Activated naive CD8-positive, alpha-beta T cell treated with anti-CD3 and anti-CD28 coated beads, Interleukin-2, amount 50 U/mL, for 24 hours (primary cell): ENCODE data around the gene POGZ.
A peak's percentile ranks its signal among the peaks of the same experiment; 100 is the strongest.
"Not testable (repeated sequence)": the region's sequence is repeated elsewhere in the genome, so short reads cannot be mapped to it uniquely, and the experiment has no call there.

ENCODE experiments used
- ATAC-seq: fragments of 150-1000 bp; cut with Tn5 transposase; one replicate; pipeline ENCODE4 v1.10.0; 2021
- DNase-seq: peaks from one replicate; pipeline ENCODE4 v3.0.0; 2021
- H3K27ac Mint-ChIP-seq: one replicate; pipeline ENCODE4 v1.8.0; 2021; ENCODE audit warnings: mild to moderate bottlenecking, mixed read lengths
- H3K27me3 Mint-ChIP-seq: one replicate; pipeline ENCODE4 v1.8.0; 2021; ENCODE audit warnings: mixed read lengths
- H3K36me3 Mint-ChIP-seq: one replicate; pipeline ENCODE4 v1.8.0; 2021; ENCODE audit warnings: low read depth, mixed read lengths
- H3K4me1 Mint-ChIP-seq: one replicate; pipeline ENCODE4 v1.8.0; 2021; ENCODE audit warnings: mixed read lengths
- H3K4me3 Mint-ChIP-seq: one replicate; pipeline ENCODE4 v1.8.0; 2021; ENCODE audit warnings: mild to moderate bottlenecking, moderate library complexity, mixed read lengths
- H3K9me3 Mint-ChIP-seq: one replicate; pipeline ENCODE4 v1.8.0; 2021; ENCODE audit warnings: mixed read lengths

The POGZ gene

GRCh38 chr1:151457911-151458801, 1.1 kb downstream of the POGZ start:
- H3K4me3 Mint-ChIP-seq, result peak overlapping the region; percentile 91
- H3K27me3 Mint-ChIP-seq, result peaks cover 14% of the 10 kb centered on the region
- no peaks in the 10 kb centered on the region for H3K9me3 Mint-ChIP-seq
- ATAC-seq, result peak; percentile 66
- peaks cover 5% of the 10 kb centered on the region for H3K36me3 Mint-ChIP-seq
- peaks cover 28% of the 10 kb centered on the region for H3K4me1 Mint-ChIP-seq
- H3K27ac Mint-ChIP-seq, result peak overlapping the region; percentile 94
- DNase-seq, result peak; percentile 59

DNA sequence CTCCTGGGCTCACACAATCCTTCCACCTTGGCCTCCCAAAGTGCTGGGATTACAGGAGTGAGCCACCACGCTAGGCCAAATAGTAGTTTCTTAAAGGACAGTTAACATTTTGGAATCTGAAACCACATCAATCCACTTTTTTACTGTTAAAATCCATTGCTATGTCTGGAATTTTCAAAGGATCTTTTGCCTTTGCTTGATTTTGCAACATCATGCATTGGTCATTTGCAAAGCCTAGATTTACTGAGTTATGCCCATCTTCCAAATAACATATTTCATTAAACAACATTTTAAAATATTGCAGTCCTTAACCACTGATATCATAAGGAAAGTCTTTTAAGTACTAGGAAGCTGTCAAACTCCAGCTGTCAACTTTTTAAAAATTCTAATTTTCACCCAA, 3.3 kb downstream of the POGZ start:
- ATAC-seq (no peak), DNase-seq (no peak)
- H3K4me1 Mint-ChIP-seq, result peaks cover 30% of the 10 kb centered on the region
- no peaks in the 10 kb centered on the region for H3K9me3 Mint-ChIP-seq
- no peak overlapping the region for H3K27ac Mint-ChIP-seq
- peaks cover 1% of the 10 kb centered on the region for H3K27me3 Mint-ChIP-seq
- H3K36me3 Mint-ChIP-seq, result peaks cover 5% of the 10 kb centered on the region
- H3K4me3 Mint-ChIP-seq, result no peak overlapping the region

DNA sequence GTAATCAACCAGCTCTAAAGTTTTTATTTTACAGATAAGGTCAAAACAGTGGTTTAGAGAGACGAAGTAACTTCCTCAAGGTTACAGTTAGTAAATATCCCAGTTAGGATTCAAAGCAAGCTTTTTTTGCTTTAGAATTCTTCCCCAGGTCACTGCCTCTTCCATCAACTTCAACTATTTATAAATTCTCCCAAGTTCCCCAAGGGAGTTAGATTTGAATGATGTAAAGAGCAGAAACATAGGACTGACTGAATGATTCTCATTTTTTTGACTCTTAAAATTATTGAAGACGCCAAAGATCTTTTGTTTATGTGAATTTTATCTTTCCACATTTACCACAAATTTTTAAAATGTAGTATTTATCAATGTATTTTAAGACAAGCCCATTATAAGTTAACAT, 4.1 kb downstream of the POGZ start:
- no peak for DNase-seq

DNA sequence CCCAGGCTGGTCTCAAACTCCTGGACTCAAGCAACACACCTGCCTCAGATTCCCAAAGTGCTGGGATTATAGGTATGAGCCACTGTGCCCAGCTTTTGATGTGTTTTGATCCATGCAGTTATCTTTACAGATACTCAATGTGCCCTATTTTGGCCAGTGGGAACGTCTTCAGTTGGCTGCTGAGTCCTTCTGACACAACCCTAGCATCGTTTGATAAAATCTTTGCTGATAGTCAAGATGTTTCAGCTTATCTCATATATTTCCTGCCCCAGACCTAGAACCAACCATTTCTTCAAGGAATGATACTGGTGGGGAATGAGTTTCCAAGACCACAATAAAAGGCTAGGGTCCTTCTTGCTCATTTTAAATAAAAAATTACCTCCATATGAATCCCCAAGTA, 11.6 kb downstream of the POGZ start:
- Mint-ChIP-seq H3K9me3 (no peaks in the 10 kb centered on the region), H3K27me3 (no peaks in the 10 kb centered on the region), H3K4me1 (peaks cover 41% of the 10 kb centered on the region), H3K27ac (no peak overlapping the region), H3K4me3 (no peak overlapping the region), H3K36me3 (no peaks in the 10 kb centered on the region)
- DNase-seq, result no peak
- no peak for ATAC-seq

More for the DNA sequence above, 4.1 kb downstream of the POGZ start:
- ATAC-seq, result no peak
- H3K36me3 Mint-ChIP-seq, result peaks cover 5% of the 10 kb centered on the region
- H3K27me3 Mint-ChIP-seq, result peaks cover 1% of the 10 kb centered on the region
- H3K4me3 Mint-ChIP-seq, result no peak overlapping the region
- no peak overlapping the region for H3K27ac Mint-ChIP-seq
- H3K9me3 Mint-ChIP-seq, result no peaks in the 10 kb centered on the region
- H3K4me1 Mint-ChIP-seq, result peaks cover 32% of the 10 kb centered on the region

GRCh38 chr1:151444783-151445177, 14.5 kb downstream of the POGZ start:
- Mint-ChIP-seq H3K27ac (peak overlapping the region; percentile 40), H3K9me3 (no peaks in the 10 kb centered on the region), H3K4me3 (no peak overlapping the region), H3K36me3 (peaks cover 14% of the 10 kb centered on the region), H3K4me1 (peaks cover 41% of the 10 kb centered on the region), H3K27me3 (no peaks in the 10 kb centered on the region)
- ATAC-seq (no peak), DNase-seq (no peak)

- Mint-ChIP-seq H3K4me1 (peaks cover 45% of the 10 kb centered on the region), H3K36me3 (peaks cover 14% of the 10 kb centered on the region), H3K27me3 (no peaks in the 10 kb centered on the region), H3K27ac (no peak overlapping the region), H3K4me3 (no peak overlapping the region), H3K9me3 (no peaks in the 10 kb centered on the region)
- peak; percentile 64 for DNase-seq
- peak; percentile 94 for ATAC-seq
Measured at GRCh38 chr1:151443846-151444782, 15.2 kb downstream of the POGZ start.

GRCh38 chr1:151437396-151437795, 21.9 kb downstream of the POGZ start:
- H3K4me3 Mint-ChIP-seq, H3K27me3 Mint-ChIP-seq, ATAC-seq, H3K9me3 Mint-ChIP-seq, DNase-seq, H3K27ac Mint-ChIP-seq: not testable (repeated sequence)
- Mint-ChIP-seq H3K36me3 (peaks cover 18% of the 10 kb centered on the region), H3K4me1 (peaks cover 38% of the 10 kb centered on the region)

DNA sequence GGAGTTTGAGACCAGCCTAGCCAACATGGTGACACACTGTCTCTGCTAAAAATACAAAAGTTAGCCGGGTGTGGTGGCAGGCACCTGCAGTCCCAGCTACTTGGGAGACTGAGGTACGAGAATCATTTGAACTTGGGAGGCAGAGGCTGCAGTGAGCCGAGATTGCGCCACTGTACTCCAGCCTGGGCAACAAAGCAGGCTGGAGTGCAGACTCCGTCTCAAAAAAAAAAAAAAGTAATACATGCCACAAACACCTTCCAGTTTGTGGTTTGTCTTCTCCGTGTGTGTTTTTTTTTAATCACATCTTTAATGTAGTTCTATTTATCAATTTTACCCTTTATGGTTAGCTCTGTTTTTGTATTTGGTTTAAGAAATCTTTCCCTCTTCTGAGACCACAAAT, 22.3 kb downstream of the POGZ start:
- Mint-ChIP-seq H3K9me3 (no peaks in the 10 kb centered on the region), H3K4me3 (no peak overlapping the region), H3K4me1 (peaks cover 38% of the 10 kb centered on the region), H3K27ac (no peak overlapping the region), H3K27me3 (no peaks in the 10 kb centered on the region), H3K36me3 (peaks cover 16% of the 10 kb centered on the region)
- no peak for DNase-seq
- ATAC-seq, result no peak

DNA sequence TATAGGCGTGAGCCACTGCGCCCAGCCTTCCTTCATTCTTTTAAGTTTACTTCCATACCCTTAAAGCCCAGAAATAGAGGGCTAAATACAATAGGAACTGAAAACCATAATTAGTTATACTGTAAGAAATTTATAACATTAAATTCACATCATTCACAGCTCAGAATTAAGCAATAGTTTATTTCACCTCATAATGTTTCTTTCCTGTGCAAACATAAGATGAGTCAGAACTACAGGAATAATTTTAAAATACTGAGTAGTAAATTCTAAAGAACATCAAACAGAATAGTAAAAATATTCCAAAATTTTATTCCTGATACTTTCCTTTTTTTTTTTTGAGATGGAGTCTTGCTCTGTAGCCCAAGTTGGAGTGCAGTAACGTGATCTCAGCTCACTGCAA, 24.1 kb downstream of the POGZ start:
- Mint-ChIP-seq H3K9me3 (no peaks in the 10 kb centered on the region), H3K27ac (no peak overlapping the region), H3K4me3 (no peak overlapping the region), H3K4me1 (peaks cover 36% of the 10 kb centered on the region), H3K27me3 (no peaks in the 10 kb centered on the region), H3K36me3 (peaks cover 8% of the 10 kb centered on the region)
- ATAC-seq, result no peak
- DNase-seq, result no peak

GRCh38 chr1:151433827-151434226, 25.5 kb downstream of the POGZ start:
- Mint-ChIP-seq H3K4me1 (peaks cover 26% of the 10 kb centered on the region), H3K36me3 (peaks cover 10% of the 10 kb centered on the region)
- not testable (repeated sequence) for H3K9me3 Mint-ChIP-seq, DNase-seq, H3K27me3 Mint-ChIP-seq, H3K4me3 Mint-ChIP-seq, ATAC-seq, H3K27ac Mint-ChIP-seq

GRCh38 chr1:151428068-151428467, 31.2 kb downstream of the POGZ start:
- ATAC-seq, result no peak
- Mint-ChIP-seq H3K4me1 (no peaks in the 10 kb centered on the region), H3K27me3 (no peaks in the 10 kb centered on the region), H3K36me3 (peaks cover 45% of the 10 kb centered on the region), H3K9me3 (no peaks in the 10 kb centered on the region), H3K4me3 (no peak overlapping the region), H3K27ac (no peak overlapping the region)
- DNase-seq, result no peak

GRCh38 chr1:151425103-151425502, 34.2 kb downstream of the POGZ start:
- Mint-ChIP-seq H3K4me3 (no peak overlapping the region), H3K9me3 (no peaks in the 10 kb centered on the region), H3K27ac (peak overlapping the region; percentile 40), H3K4me1 (no peaks in the 10 kb centered on the region), H3K36me3 (peaks cover 51% of the 10 kb centered on the region), H3K27me3 (no peaks in the 10 kb centered on the region)
- no peak for DNase-seq
- no peak for ATAC-seq

DNA sequence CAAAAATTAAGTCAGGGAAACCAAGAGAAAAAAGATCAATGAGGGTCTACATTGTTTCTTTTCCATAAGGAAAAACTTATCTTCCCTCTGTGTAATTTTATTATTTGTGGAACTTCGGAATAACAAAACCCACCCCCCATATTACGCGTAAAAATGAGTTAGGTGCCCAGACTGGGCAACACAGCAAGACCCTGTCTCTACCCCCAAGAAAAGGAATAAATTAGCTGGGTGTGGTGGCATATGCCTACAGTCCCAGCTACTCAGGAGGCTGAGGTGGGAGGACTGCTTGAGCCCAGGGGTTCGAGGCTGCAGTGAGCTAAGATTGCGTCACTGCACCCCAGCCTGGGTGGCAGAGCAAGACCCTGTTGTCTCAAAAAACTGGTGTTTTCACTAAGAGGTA, 39.5 kb downstream of the POGZ start:
- Mint-ChIP-seq H3K27ac (no peak overlapping the region), H3K4me3 (no peak overlapping the region), H3K27me3 (no peaks in the 10 kb centered on the region), H3K9me3 (no peaks in the 10 kb centered on the region), H3K4me1 (no peaks in the 10 kb centered on the region), H3K36me3 (peaks cover 36% of the 10 kb centered on the region)
- ATAC-seq, result no peak
- no peak for DNase-seq

DNA sequence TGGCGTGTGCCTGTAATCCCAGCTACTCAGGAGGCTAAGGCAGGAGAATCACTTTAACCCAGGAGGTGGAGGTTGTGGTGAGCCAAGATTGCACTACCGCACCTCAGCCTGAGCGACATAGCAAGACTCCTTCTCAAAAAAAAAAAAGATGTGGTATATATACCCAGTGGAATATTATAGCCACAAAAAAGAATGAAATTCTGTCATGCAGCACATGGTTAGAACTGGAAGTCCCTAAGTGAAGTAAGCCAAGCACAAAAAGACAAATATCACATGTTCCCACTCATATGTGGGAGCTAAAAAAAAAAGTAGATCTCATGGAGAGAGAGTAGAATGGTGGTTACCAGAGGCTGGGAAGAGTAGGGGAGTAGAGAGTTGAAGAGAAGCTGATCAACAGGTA, 41.2 kb downstream of the POGZ start:
- ATAC-seq (peak; percentile 40), DNase-seq (no peak)
- H3K27me3 Mint-ChIP-seq, result no peaks in the 10 kb centered on the region
- H3K36me3 Mint-ChIP-seq, result peaks cover 25% of the 10 kb centered on the region
- H3K27ac Mint-ChIP-seq, result peak overlapping the region; percentile 16
- no peak overlapping the region for H3K4me3 Mint-ChIP-seq
- H3K4me1 Mint-ChIP-seq, result no peaks in the 10 kb centered on the region
- H3K9me3 Mint-ChIP-seq, result no peaks in the 10 kb centered on the region

GRCh38 chr1:151416231-151416630, 43.1 kb downstream of the POGZ start:
- Mint-ChIP-seq H3K4me3 (no peak overlapping the region), H3K9me3 (no peaks in the 10 kb centered on the region), H3K4me1 (no peaks in the 10 kb centered on the region), H3K27ac (no peak overlapping the region), H3K36me3 (peaks cover 23% of the 10 kb centered on the region), H3K27me3 (no peaks in the 10 kb centered on the region)
- ATAC-seq, result no peak
- no peak for DNase-seq
